GM18858 (cell line): Measurements from ENCODE around the gene SYNDIG1.

Experiments used
- ATAC-seq: cut with Tn5 transposase; IDR thresholded peaks from one replicate; pipeline ENCODE4 v1.9.1; 2021; ENCODE audit not compliant: unreplicated experiment

Gene SYNDIG1

GRCh38 chr20:24470746-24471582, 1.5 kb downstream of the SYNDIG1 start:
- no peak for ATAC-seq

GRCh38 chr20:24472426-24472825, 3.0 kb downstream of the SYNDIG1 start:
- ATAC-seq: no peak

GRCh38 chr20:24473435-24474223, 4.2 kb downstream of the SYNDIG1 start:
- ATAC-seq: no peak

GRCh38 chr20:24477831-24478547, 8.6 kb downstream of the SYNDIG1 start:
- ATAC-seq: no peak

GRCh38 chr20:24478584-24478983, 9.2 kb downstream of the SYNDIG1 start:
- ATAC-seq: no peak

- ATAC-seq: no peak
These were observed 9.7 kb downstream of the SYNDIG1 start for GRCh38 chr20:24479106-24479505.

GRCh38 chr20:24479595-24479994, 10.2 kb downstream of the SYNDIG1 start:
- ATAC-seq: no peak

GRCh38 chr20:24480509-24480908, 11.1 kb downstream of the SYNDIG1 start:
- ATAC-seq: no peak

GRCh38 chr20:24481173-24481572, 11.7 kb downstream of the SYNDIG1 start:
- ATAC-seq: no peak

- ATAC-seq: no peak
These were observed 14.1 kb downstream of the SYNDIG1 start for GRCh38 chr20:24483435-24484080.

- no peak for ATAC-seq
These were observed 14.6 kb downstream of the SYNDIG1 start for GRCh38 chr20:24484081-24484450.

GRCh38 chr20:24485981-24486380, 16.6 kb downstream of the SYNDIG1 start:
- ATAC-seq: no peak

- ATAC-seq: no peak
These were observed 17.8 kb downstream of the SYNDIG1 start for GRCh38 chr20:24487240-24487639.

GRCh38 chr20:24487648-24488047, 18.2 kb downstream of the SYNDIG1 start:
- ATAC-seq: no peak

GRCh38 chr20:24488064-24488799, 18.8 kb downstream of the SYNDIG1 start:
- ATAC-seq: no peak

- no peak for ATAC-seq
These were observed 19.4 kb downstream of the SYNDIG1 start for GRCh38 chr20:24488800-24489175.

- no peak for ATAC-seq
These were observed 19.8 kb downstream of the SYNDIG1 start for GRCh38 chr20:24489193-24489592.

- ATAC-seq: no peak
These were observed 20.3 kb downstream of the SYNDIG1 start for GRCh38 chr20:24489631-24490260.

GRCh38 chr20:24490598-24490997, 21.2 kb downstream of the SYNDIG1 start:
- no peak for ATAC-seq
